GM21447 (cell line): ENCODE results near the gene GSTO2.

Source experiments
- ATAC-seq: cut with Tn5 transposase; IDR thresholded peaks from one replicate; pipeline ENCODE4 v1.9.1; 2021; ENCODE audit not compliant: unreplicated experiment

Gene GSTO2

GRCh38 chr10:104279550-104280259 is 10.7 kb downstream of the GSTO2 start:
- no peak for ATAC-seq

- no peak for ATAC-seq
Measured at GRCh38 chr10:104281694-104282093, 12.7 kb downstream of the GSTO2 start.

- no peak for ATAC-seq
Measured at GRCh38 chr10:104284846-104285245, 15.9 kb downstream of the GSTO2 start.

- ATAC-seq: no peak
Measured at GRCh38 chr10:104286939-104287338, 18.0 kb downstream of the GSTO2 start.

GRCh38 chr10:104288355-104288754 is 19.4 kb downstream of the GSTO2 start:
- ATAC-seq: no peak

- peak; percentile 99 for ATAC-seq
Measured at GRCh38 chr10:104291439-104291951, 22.5 kb downstream of the GSTO2 start.

- no peak for ATAC-seq
Measured at GRCh38 chr10:104293011-104293410, 24.0 kb downstream of the GSTO2 start.

- no peak for ATAC-seq
Measured at GRCh38 chr10:104293781-104294321, 24.9 kb downstream of the GSTO2 start.

GRCh38 chr10:104296687-104297436 is 27.9 kb downstream of the GSTO2 start:
- ATAC-seq: no peak

- ATAC-seq: no peak
Measured at GRCh38 chr10:104297697-104298660, 29.0 kb downstream of the GSTO2 start.

GRCh38 chr10:104299031-104299904 is 30.3 kb downstream of the GSTO2 start:
- no peak for ATAC-seq

GRCh38 chr10:104300002-104300735 is 31.2 kb downstream of the GSTO2 start:
- no peak for ATAC-seq

- ATAC-seq: no peak
Measured at GRCh38 chr10:104300736-104301292, 31.8 kb downstream of the GSTO2 start.

- ATAC-seq: no peak
Measured at GRCh38 chr10:104301907-104302690, 33.1 kb downstream of the GSTO2 start.

GRCh38 chr10:104303594-104304355 is 34.8 kb downstream of the GSTO2 start:
- ATAC-seq: no peak

- no peak for ATAC-seq
Measured at GRCh38 chr10:104304356-104304745, 35.4 kb downstream of the GSTO2 start.

- ATAC-seq: no peak
Measured at GRCh38 chr10:104304927-104305326, 35.9 kb downstream of the GSTO2 start.
